K562 (cell line): Measurements from ENCODE around the gene ANO10. TPM values are rescaled to one million over a fixed set of nuclear protein-coding genes. Genes with fewer than 3 reads are reported as not detected.

Experiments
- BRF1 ChIP-seq: IDR thresholded peaks from 3 replicates; pipeline ENCODE4 v1.6.1; 2011; ENCODE audit warnings: borderline replicate concordance, mild to moderate bottlenecking; ENCODE audit not compliant: insufficient read length; ENCODE audit errors: extremely low read depth
- EP400 ChIP-seq: fragments of 450-650 bp; IDR thresholded peaks from 2 replicates; pipeline ENCODE4 v1.6.1; 2017; ENCODE audit warnings: antibody characterized with exemption, mild to moderate bottlenecking, moderate library complexity
- GABPB1 ChIP-seq: sonication (generic); formaldehyde crosslinking; IDR thresholded peaks from 2 replicates; pipeline ENCODE4 v1.8.0; 2022; ENCODE audit warnings: mild to moderate bottlenecking, missing genetic modification reagents
- HNRNPH1 ChIP-seq: fragments of 200-400 bp; formaldehyde crosslinking; optimal IDR thresholded peaks from 2 replicates; pipeline ENCODE3; 2017; ENCODE audit warnings: low read depth, mild to moderate bottlenecking, low read length, moderate library complexity
- JUNB ChIP-seq: fragments of 450-650 bp; formaldehyde crosslinking; conservative IDR thresholded peaks from 2 replicates; pipeline ENCODE4 v1.4.0; 2020; ENCODE audit warnings: mild to moderate bottlenecking
- KDM5B ChIP-seq: fragments of 200-600 bp; sonication (generic); IDR thresholded peaks from 2 replicates; pipeline ENCODE4 v1.6.1; 2012; ENCODE audit warnings: low read depth, mild to moderate bottlenecking, moderate library complexity, low read length, control low read depth, inconsistent platforms; ENCODE audit not compliant: insufficient replicate concordance
- LARP7 ChIP-seq: fragments of 450-650 bp; IDR thresholded peaks from 2 replicates; pipeline ENCODE4 v1.6.1; 2016
- NR4A1 ChIP-seq, 2 experiments: fragments of 250-450 bp in 1 of 2; fragments of 450-650 bp in 1 of 2; sonication (Bioruptor Pico) in 1 of 2; IDR thresholded peaks; 2 replicates each; pipeline versions ENCODE4 v1.4.0 to v1.6.1; 2016 to 2020; ENCODE audit warnings: mild to moderate bottlenecking in 2 of 2, missing compliant biosample characterization in 1 of 2, missing genetic modification characterization in 1 of 2, moderate library complexity in 1 of 2
- RNF2 ChIP-seq: sonication (generic); IDR thresholded peaks from 2 replicates; pipeline ENCODE4 v1.6.1; 2016
- SAP30 ChIP-seq: fragments of 200-600 bp; sonication (generic); IDR thresholded peaks from 2 replicates; pipeline ENCODE4 v1.6.1; 2012; ENCODE audit warnings: borderline replicate concordance, low read depth, mild to moderate bottlenecking, moderate library complexity, low read length, control low read depth, inconsistent platforms; ENCODE audit not compliant: insufficient read depth, poor library complexity, severe bottlenecking
- TEAD1 ChIP-seq, 2 experiments: fragments of 450-650 bp in 1 of 2; sonication (generic) in 1 of 2; formaldehyde crosslinking; IDR thresholded peaks; 2 replicates each; pipeline versions ENCODE4 v1.4.0 to v1.8.0; 2020 to 2022; ENCODE audit warnings: mild to moderate bottlenecking in 2 of 2, missing genetic modification reagents in 1 of 2
- TRIM28 ChIP-seq: fragments of 450-650 bp; IDR thresholded peaks from 2 replicates; pipeline ENCODE4 v1.6.1; 2017
- UBTF ChIP-seq, 2 experiments: IDR thresholded peaks; 2 replicates each; pipeline ENCODE4 v1.6.1; 2012; ENCODE audit warnings: improper control_type of control experiment in 2 of 2, low read depth in 2 of 2, low read length in 2 of 2, borderline replicate concordance in 1 of 2
- ZNF184 ChIP-seq: sonication (generic); formaldehyde crosslinking; IDR thresholded peaks from 2 replicates; pipeline ENCODE4 v1.5.0; 2020; ENCODE audit warnings: missing genetic modification reagents
- polyA plus RNA-seq, 8 experiments: library from polyadenylated mRNA; depleted of rRNA in 4 of 8; stranded (reverse) in 5 of 8; unstranded in 3 of 8; fragments of >200 nt; fragmentation: Nextera tagmentation in 2 of 8; fragmentation: Illumina TruSeq in 1 of 8; extraction: Ambion mirVana in 2 of 8; extraction: Trizol in 1 of 8; gene quantifications; 2 replicates each; pipeline versions ENCODE4 v1.2.1 to v1.2.3, GENCODE V29; 2011 to 2014; ENCODE audit warnings: inconsistent platforms in 1 of 8, missing spikeins in 1 of 8
- total RNA-seq, 7 experiments: library from RNA; depleted of rRNA in 6 of 7; stranded (reverse); fragments of >200 nt in 6 of 7; fragmentation: Illumina TruSeq in 2 of 7; extraction: Trizol in 2 of 7; gene quantifications; 2 replicates each; pipeline versions ENCODE4 v1.2.1 to v1.2.3, GENCODE V29; 2011 to 2021; ENCODE audit warnings: low replicate concordance in 1 of 7
- TF ChIP-seq, protein P1 (sequence below), 3 experiments: fragments of 200-800 bp in 1 of 3; sonication (Bioruptor generic) in 1 of 3; sonication (generic) in 1 of 3; formaldehyde crosslinking in 1 of 3; IDR thresholded peaks; 2 replicates each; pipeline versions ENCODE4 v1.6.1 to v1.8.0; 2016 to 2022; ENCODE audit warnings: mild to moderate bottlenecking in 2 of 3, missing compliant biosample characterization in 2 of 3, missing genetic modification characterization in 2 of 3, missing genetic modification reagents in 1 of 3

The ANO10 gene
- total and polyA plus RNA-seq, 9 of the 15 experiments (the other 6 are each of a cell fraction or from before 2014, with no cell fraction given), result 6.4 to 46.0 (median 32.3) TPM

GRCh38 chr3:43620831-43621655 lies 768 bp downstream of the ANO10 start (continued):
- 0 out of 4 replicates have a peak, but pooled peaks of 1 of the 2 experiments have one; percentile 46 for TF ChIP-seq UBTF (IDR thresholded peaks at IDR 0.05; ENCODE audit: borderline replicate concordance in 1 of 2, low read depth in 2 of 2, low read length in 2 of 2)
- peak; percentile 26; the same call in 1 of the 2 replicates for TF ChIP-seq EP400
- no peak for TF ChIP-seq HNRNPH1
- no peak for TF ChIP-seq TEAD1 (CRISPR knock-in tag; IDR thresholded peaks at IDR 0.05)
- 0 out of 2 replicates have a peak, but pooled peaks have one; percentile 28 for TF ChIP-seq GABPB1 (CRISPR knock-in tag)
- TF ChIP-seq NR4A1 (CRISPR knock-in tag; IDR thresholded peaks at IDR 0.05), result no peak
- TF ChIP-seq NR4A1 (tag; IDR thresholded peaks at IDR 0.05), result no peak
- no peak for TF ChIP-seq JUNB (CRISPR knock-in tag)
- no peak for TF ChIP-seq BRF1
- TF ChIP-seq SAP30, result peak; percentile 26
- TF ChIP-seq ZNF184, result no peak
- 0 out of 2 replicates have a peak, but pooled peaks have one; percentile 43 for TF ChIP-seq TRIM28
- TF ChIP-seq, protein P1, sequence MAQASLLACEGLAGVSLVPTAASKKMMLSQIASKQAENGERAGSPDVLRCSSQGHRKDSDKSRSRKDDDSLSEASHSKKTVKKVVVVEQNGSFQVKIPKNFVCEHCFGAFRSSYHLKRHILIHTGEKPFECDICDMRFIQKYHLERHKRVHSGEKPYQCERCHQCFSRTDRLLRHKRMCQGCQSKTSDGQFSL (CRISPR knock-in tag; IDR thresholded peaks at IDR 0.05), result no peak
- TF ChIP-seq, protein P1 (tag; IDR thresholded peaks at IDR 0.05), result peak in 1 of 2 experiments; percentile 21; a peak in 1 of 4 replicates
- TF ChIP-seq LARP7, result 0 out of 2 replicates have a peak, but pooled peaks have one; percentile 85
- peak; percentile 12 for TF ChIP-seq KDM5B
- no peak for TF ChIP-seq RNF2
